DMS153 (cell line): Measurements from ENCODE around the gene PDZRN4.
"Not testable (repeated sequence)": the region's sequence is repeated elsewhere in the genome, so short reads cannot be mapped to it uniquely, and the experiment has no call there.

Experiments used
- DNase-seq: peaks from one replicate; lab custom pipeline; 2025; lab: John Stamatoyannopoulos, UW

Gene PDZRN4

DNA sequence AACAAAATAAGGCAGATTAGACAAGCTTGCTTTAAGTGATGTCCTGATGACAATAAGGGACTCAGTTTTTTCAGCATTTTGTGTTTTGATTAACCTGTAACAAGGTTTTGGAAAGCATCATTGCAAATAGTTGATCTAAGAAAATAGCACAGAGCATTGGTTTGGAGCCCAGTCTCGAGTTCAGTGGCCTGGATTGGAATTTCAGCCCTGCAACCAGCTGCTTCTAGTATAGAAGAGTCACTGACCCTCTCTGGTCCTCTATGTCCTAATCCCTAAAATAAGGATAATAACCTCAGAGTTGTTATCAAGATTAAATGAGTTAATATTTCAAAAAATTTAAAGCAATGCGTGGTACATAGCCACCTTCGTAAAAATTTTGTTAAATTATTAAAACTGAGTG lies 25.5 kb downstream of the PDZRN4 start:
- DNase-seq: no peak

DNA sequence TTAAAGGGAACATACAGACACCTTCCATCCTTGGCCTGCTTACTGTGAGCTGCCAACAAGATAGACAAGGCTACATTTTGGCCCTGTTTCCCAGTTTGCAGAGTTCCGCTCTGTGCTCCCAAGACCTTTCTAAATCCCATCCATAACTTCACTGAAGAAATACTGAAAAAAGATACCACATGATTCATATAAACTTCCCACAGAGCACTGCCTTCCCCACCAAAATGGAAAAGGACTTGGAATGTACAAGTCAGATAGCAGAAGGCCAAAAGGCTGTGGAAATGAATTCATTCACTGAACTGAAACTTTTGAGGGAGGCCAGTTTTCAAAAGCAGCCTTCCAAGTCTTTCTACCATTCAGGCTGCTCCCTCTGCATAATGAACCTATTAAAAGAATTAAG lies 29.6 kb downstream of the PDZRN4 start:
- DNase-seq: no peak

DNA sequence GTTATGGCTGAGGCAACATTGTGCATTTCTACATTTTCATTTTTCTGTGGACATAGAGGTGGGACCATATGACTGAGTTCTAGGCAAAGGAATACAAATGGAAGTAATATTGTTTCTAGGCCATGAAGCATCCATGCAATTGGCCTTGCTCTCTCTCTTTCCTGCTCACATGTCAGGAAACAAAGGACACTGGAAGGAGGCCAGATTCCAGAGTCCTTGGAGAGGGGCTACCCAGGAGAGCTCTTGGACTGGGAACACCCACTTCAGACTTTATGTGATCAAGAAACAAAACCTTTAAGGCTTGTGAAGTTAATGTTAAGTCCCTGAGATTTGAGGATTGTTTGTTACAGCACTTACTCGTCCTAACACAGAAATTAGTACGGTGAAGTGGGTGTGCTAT lies 32.8 kb downstream of the PDZRN4 start:
- no peak for DNase-seq

DNA sequence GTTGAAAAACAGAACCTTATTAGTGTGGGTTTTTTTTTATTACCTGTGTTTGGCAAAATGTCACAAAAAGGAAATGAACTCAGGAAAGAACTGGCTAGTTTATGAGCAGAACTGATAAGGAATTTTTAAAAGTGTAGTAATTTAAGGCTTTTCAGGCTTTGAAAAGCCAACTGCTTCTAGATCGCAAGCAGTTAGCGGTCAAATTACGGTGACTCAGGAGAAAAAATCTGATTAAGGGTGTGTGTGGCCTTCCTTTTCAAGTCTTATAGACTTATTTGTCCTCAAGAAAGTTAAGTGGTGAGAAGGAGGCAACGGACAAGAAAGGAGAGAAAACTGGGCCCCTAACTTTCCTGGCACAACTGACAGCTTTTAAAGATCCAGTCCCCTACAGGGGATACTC lies 33.4 kb downstream of the PDZRN4 start:
- DNase-seq: no peak

DNA sequence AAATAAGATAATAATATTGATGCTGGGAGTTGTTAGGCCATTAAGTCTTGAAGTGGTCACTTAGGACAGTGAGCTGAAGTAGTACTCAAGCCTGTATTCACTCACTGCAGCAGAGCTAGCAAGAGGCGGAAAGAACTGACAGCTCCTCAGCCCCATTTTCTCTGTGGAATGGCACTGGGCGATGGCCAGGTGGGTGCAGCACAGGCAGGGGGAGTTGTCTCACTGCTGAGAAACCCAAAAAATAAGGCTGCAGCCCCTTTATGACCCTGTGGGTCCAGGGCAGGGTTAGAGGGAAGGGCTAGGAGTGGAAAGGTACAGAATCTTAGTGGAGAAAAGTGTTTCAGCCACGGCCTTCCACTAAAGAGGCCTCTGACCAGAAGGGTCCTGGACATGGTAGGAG lies 35.5 kb downstream of the PDZRN4 start:
- DNase-seq: no peak

DNA sequence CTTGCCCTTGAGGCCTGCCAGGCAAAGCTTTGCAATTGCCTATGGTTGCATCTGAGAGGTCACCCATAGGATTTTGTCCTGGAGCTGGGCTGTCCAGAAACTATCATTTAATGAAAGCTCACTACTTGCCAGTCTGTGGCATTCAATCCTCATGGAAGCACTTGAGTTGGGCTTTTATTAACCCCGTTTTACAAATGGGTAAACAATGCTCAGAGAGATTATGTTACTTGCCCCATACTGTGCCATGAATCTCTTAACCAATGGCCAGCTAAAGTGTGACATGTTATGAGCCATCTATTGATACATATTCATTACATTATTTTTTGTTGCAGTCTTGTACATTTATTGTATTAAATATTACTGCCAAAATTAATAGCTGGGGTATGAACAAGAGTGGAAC lies 35.9 kb downstream of the PDZRN4 start:
- peak; percentile 7 for DNase-seq

DNA sequence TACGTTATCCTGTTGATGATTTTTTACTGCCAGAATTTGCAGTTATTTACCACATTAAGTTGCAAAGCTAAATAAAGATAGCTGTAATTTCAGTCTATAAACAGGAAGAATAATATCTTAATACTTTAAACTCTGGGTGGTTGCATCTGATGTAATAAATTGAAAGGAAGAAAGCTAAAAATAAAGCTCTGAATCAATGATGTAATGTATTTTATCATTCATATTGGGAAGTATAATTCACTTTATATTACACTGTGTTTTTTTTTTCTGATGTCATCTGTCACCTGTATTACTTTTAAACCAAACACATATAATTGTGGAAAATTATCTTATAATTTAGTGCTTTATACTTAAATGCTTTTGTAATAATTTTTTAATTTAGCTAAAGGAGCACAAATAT lies 37.1 kb downstream of the PDZRN4 start:
- DNase-seq: no peak

DNA sequence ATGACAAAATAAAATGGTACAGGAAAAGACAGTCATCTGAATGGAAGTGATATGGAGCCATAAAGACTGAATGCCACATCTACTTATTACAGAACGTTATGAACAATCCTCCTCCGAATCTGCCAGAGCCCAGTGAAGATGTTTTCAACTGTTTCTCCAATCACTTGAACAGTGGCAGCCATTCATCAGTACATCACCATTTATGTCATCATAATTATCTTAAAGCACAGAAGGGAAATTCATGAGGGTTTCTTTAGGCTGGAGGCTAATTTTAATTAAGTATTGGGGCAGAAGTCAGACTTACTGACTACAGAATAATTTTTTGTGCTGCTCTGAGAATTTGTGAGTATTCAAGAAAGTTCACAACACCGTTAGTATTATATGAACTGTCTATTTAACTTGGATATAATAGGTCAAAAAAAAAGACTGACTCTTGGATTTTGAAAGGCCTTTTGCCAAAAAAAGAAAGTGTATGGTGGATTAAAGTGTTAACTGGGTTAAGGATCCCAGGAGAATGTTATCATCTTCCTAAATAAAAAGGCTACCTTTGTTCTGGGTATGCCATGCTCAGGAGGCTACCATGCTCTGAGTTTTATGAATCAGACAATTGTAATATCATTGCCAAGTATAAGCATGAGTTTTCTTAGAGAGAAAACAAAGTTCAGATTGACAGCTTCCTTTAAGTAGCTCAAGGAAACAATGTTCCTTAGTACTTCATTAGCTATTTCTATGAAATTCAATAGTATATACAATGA lies 40.1 kb downstream of the PDZRN4 start:
- no peak for DNase-seq

DNA sequence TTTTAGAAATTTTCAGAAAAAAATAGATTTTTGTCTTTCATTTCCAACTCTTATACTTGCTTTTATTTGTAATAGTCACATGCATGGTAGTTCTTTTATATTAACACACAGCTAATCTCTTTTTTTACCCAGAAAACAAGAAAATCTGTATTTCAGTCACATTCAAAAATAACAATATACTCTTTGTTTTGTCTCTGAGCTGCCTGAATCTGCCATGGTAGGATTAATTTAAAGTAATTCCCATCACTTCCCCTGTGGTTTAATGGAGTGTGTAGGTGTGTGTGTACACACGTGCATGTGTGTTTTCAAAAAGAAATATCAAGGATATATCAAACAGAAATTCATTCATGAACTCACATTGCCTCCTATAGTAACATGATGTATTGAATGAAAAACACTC lies 42.6 kb downstream of the PDZRN4 start:
- no peak for DNase-seq

DNA sequence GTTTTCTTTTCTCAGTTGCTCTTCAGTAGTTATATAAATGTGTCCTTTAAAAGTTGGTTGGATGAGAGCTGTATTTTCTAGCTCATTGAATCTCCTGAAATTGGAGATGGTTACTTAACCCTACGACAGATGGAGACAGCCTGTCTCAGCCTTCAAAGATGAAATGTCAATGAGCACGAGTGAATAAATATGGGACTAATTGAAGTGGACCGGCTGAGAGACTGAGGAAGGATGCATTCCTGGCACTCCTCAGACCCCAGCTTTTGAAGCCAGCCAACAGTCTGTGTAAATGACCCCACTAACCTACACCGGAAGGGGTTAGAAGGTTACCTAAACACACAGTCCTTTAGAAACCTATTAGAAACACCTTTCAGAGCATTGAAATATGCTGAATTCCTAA lies 46.6 kb downstream of the PDZRN4 start:
- DNase-seq: no peak

DNA sequence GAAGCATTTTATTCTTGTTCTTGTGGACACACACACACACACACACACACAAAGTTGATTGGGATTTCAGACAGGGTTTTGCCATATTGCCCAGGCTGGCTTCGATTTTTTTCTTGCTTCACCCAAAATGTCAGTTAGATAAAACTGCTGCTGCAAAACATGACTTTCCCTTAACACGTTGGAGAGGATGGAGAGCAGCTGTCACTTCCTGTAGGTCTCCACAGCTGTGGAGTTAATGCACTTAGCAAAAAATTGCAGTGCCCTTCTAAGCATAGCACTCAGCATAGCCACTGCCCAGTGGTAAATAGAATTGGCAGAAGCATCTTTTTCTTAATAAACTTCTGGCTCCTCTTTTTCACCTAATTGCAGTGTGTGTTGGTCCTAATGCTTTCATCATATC lies 54.5 kb downstream of the PDZRN4 start:
- no peak for DNase-seq

DNA sequence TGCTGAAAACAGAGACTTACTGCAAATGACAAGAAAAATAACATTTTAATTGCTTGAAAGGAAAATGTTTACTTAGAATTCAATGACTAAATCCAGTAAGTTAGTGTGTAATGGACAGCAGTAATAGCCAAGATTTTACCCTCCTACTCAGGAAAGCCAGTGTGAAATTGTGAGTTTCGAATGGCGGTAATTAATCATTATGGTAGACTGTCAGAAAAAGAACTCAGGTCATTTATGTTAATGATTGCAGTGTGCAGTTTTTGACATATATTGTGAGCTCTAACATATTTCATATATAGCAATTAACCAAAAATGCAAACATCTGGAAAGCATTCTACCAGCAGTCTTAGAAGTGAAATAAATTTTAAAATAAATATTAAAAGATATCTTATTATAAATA lies 60.3 kb downstream of the PDZRN4 start:
- DNase-seq: no peak

DNA sequence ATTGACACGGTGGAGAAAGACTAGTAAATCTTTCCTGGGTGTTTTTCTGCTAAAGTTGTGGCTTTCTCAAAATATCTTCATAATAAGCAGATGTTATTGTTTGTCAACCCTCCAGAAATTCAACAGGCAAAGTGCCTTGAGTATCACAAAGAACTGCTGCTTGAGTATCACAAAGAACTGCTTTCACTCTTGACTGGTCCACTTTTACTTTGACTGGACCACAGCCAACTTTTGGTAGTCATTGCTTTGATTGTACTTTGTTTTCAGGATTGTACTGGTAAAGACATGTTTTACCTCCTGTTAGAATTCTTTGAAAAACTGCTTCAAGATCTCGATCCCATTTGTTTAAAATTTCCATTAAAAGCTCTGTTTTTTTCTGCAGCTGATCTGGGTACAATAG lies 62.6 kb downstream of the PDZRN4 start:
- DNase-seq: no peak

DNA sequence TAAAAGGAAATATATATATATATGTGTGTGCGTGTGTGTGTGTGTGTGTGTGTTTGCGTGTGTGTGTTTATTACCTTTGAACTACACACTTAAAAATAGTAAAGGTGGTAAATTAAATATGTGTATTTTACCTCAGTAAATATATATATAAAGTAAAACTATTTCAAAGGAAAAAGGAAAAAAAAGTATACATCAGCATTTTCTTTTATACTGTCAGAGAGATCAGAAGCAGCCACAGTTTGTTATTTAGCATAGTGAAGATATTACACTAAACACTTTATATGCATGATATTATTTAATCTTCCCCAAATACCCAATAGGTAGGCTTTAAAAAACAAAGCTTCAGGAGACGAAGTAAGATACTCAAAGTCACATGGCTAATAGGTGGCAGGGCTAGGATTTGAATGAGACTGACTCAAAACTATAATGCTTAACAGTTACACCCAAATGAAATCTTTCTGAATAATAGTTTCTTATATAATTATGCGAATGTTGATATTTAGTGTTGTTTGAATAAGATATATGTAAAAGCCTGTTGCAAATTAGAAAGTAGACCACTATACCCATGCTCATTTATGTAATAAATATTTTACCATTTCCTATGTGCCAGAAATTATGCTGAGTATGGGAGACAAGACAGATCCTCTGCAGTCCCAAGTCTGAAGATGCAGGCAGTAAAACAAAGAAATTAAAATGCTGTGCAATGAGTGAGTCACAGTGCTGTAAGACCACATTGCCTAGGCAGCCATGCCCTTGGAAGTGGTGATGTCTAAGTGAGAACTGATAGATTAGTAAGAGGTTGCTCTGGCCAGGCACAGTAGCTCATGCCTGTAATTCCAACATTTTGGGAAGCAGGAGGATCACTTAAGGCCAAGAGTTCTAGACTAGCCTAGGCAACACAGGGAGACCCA lies 66.1 kb downstream of the PDZRN4 start:
- DNase-seq: no peak

DNA sequence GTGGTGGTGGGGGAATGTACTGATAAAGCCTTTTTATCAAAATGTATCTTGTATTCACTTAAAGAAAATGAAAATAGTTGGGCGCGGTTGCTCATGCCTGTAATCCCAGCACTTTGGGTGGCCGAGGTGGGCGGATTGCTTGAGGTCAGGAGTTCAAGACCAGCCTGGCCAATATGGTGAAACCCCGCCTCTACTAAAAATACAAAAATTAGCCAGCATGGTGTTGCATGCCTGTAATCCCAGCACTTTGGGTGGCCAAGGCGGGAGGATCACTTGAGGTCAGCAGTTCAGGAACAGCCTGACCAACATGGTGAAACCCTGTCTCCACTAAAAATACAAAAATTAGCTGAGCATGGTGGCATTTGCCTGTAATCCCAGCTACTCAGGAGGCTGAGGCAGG lies 75.1 kb downstream of the PDZRN4 start:
- not testable (repeated sequence) for DNase-seq

DNA sequence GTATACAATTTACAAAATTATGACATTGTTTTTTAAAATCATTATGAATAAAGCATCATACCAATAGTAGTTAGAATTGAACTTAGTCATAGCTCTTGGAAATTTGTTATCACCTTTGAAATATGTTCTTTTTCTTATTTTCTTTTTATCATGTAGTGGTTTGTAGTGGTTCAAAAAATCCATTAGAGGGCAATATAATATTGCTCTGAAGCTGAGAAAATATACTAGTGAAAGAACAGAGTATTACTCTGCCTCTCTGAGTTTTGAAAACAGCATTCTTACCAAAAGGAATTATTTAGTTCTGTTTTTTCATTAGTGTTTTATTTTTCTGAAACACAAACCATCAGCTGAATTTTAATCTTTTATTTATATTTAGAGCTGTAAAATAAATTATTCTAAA lies 76.2 kb downstream of the PDZRN4 start:
- DNase-seq: no peak

DNA sequence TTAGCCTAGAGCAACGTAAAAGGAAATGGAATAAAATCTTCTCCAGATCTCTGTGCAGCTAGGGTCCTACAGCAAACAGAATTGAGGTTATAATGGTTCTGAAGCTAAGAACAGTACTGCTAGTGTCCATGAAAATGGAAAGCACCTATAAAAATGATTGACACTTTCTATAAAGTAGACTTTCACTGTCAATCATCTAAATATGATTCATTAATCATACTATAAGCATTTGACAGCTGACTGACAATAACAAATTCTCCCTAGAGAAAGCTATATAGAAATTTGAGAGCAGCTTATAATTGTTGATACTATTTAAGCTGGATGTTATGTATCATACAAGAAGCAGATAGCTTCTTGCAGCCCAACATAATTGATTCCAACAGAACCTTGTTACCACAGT lies 80.9 kb downstream of the PDZRN4 start:
- no peak for DNase-seq

DNA sequence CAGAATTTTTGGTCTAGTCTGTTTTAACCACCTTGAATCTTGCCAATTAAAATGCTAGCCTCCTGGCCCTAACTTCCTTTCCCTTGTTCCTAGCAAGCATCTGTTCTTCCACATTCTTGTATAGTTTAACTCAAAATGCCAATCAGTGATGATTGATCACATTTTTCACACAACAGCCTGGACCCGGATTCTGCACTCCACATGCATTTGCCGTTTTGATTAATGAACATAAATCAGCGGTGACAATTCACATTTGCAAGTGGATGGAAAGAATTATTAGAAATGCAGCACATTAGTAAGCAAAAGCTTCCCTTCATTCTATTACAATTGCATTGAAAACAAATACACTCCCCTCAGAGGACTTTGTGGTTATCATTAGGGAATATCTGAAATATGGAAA lies 83.4 kb downstream of the PDZRN4 start:
- DNase-seq: no peak

DNA sequence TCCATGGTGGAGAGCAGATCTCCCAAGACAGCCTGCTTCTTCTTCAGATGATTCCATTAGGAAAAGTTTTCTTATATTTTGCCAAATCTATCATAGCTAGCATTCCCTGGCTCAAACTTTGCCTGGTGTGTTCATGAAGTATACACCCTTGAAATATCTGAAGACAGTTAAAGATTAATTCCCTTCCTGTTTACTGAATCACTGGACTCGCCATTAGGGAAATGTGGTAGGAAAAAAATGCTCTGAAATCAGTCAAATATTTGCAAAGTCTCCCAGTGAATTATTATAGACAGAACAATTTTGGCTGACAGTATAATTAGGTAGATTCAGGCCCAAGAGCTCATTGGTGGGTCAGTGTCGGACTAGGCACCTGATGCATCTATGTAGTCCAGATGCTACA lies 86.5 kb downstream of the PDZRN4 start:
- no peak for DNase-seq

DNA sequence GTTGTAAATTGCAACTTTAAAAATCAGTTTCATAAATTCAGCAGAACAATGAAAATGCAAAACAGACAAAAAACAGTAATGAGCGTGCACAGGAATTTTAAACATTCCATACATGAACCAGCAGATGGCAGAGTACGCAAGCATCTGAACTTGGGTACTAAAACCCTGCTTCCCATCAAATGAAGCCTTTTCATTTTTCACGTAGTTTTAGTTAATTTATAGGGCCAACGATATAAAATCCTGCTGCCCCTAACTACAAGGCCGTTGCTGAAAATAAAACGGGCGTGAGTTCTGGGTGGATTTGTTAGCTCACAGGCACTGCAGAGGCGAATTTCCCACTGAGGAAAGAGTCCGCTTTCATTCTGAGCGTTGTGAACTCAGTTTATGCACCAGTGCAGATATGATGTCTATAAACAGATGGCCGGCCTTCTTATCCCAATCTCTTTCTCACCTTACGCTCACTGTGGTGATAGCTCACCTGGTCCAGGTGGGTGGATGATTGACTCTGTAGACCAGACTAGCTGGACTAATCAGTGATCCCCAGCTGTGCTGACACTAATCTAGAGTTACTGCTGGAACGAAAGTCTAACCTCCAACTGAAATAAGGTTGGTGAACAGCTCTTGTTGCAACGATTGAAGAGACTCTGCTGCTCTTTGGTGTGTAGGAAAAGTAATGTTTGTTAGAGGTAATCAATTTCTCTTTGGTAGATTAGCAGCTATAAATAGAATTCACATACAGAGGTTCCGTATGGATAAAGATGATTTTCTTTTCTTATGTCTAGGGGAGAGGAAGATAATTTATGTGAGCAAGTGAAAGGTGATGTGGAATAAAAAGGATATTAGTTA lies 89.2 kb downstream of the PDZRN4 start:
- DNase-seq: peak; percentile 54

DNA sequence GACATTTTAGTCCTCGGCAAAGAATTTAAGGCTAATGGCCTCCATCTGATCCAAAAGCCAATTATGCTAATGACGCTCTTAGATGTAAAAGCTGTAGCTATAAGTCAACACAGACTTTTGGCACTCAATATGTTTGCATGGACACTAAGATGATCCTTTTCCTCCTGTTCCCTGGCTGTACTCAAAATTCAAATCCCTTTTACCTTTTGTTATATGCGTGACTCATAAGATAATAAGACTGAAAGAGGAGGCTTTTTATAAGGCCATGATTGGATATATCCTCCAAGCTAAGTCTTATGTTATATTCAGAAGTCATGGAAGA lies 89.8 kb downstream of the PDZRN4 start:
- peak; percentile 62 for DNase-seq

DNA sequence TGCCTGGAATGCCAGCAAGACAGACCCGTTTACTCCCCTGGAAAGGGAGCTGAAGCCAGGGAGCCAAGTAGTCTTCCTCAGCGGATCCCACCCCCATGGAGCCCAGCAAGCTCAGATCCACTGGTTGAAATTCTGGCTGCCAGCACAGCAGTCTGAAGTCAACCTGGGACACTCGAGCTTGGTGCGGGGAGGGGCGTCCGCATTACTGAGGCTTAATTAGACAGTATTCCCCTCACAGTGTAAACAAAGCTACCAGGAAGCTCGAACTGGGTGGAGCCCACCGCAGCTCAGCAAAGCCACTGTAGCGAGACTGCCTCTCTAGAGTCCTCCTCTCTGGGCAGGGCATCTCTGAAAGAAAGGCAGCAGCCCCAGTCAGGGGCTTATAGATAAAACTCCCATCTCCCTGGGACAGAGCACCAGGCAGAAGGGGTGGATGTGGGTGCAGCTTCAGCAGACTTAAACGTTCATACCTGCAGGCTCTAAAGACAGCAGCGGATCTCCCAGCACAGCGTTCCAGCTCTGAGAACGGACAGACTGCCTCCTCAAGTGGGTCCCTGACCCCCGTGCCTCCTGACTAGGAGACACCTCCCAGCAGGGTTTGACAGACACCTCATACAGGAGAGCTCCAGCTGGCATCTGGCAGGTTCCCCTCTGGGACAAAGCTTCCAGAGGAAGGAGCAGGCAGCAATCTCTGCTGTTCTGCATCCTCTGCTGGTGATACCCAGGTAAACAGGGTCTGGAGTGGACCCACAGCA lies 92.4 kb downstream of the PDZRN4 start:
- DNase-seq: peak; percentile 3
